GM21515 (cell line): ENCODE measurements around the gene UBE2O.

Source experiments
- ATAC-seq: cut with Tn5 transposase; IDR thresholded peaks from one replicate; pipeline ENCODE4 v1.9.1; 2021; ENCODE audit not compliant: unreplicated experiment

UBE2O gene

GRCh38 chr17:76441686-76442340 lies 11.1 kb downstream of the UBE2O start:
- no peak for ATAC-seq

DNA sequence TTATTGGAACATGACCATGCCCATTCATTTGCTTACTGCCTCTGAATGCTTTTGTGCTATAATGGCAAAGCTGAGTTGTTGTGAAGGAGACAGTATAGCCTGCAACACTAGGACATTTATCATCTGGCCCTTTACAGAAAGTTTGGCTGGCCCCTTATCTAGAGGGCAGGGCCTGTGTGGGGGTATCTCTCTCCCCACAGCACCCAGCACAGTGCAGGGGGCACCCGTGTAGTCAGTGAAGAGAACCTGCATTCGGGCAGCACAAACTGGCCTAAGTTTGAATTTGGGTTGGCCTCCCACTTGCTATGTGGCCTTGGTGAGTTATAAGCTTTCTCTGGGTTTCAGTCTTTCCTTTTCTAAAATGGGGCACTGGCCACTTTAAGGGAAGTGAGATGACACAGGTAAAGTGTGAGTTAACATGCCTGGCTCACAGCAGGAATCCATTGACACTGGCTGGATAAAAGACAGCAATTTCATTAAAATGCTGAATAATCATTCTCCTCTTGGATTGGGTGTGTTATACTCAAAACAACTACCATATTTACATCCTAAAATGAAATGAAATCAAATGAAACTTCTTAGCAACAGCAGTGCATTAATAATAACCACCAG lies 12.1 kb downstream of the UBE2O start:
- ATAC-seq, result no peak

- no peak for ATAC-seq
These were observed 13.5 kb downstream of the UBE2O start for GRCh38 chr17:76439314-76439928.

DNA sequence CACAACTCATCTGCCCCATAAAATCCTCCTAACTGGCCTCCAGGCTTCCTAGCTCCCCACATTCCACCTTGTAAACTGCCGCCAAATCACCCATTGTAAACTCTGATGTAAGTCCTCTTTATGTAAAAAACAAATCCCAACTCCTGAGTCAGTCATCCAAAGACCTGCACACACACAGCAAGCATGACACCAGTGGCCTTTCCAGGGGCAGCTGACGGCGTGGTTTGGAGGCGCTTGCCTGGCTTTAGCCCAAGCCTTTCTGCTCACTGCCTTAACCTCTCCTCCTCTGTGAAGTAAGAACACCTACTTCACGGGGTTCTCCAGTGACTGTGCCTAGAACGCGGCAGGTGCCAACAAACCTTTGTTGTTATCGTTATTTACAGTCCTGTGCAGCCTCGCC lies 14.0 kb downstream of the UBE2O start:
- ATAC-seq, result no peak

GRCh38 chr17:76437467-76438402 lies 15.2 kb downstream of the UBE2O start:
- no peak for ATAC-seq

DNA sequence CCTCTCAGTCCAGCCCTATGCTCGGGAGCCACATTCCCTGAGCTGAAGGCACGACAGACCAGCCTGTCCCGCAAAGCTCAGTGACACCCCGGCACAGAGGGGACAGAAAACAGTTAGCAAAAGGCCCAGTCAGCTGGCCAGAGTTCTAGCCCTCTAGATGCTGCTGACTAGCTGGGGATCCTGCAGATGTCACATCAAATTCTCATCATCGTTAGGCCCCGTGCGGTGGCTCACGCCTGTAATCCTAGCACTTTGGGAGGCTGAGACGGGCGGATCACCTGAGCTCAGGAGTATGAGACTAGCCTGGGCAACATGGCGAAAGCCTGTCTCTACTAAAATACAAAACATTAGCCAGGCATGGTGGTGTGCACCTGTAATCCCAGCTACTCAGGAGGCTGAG lies 17.2 kb downstream of the UBE2O start:
- no peak for ATAC-seq

GRCh38 chr17:76434870-76435269 lies 18.1 kb downstream of the UBE2O start:
- ATAC-seq, result no peak

GRCh38 chr17:76433693-76434092 lies 19.3 kb downstream of the UBE2O start:
- ATAC-seq, result no peak

DNA sequence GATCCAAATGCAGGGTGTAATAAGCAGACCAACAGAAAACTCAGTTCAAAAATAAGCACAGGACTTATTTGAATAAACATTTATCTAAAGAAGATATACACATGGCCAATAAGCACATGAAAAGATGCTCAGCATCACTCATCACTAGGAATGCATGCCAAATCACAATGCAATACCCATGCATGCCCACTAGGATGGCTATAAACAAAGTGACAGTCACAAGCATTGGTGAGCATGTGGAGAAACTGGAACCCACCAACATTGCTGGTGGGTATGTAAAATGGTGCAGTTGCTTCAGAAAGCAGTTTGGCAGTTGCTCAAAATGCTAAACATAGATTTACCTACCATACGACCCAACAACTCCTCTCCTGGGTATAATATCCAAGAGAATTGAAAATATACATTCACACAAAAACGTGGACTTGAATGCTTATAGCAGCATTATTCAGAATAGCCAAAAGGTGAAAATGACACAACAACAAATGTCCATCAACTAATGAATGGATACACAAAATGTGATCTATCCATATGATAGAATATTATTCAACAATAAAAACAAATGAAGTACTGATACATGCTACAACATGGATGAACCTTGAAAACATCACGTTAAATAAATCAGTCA lies 20.1 kb downstream of the UBE2O start:
- ATAC-seq, result no peak

DNA sequence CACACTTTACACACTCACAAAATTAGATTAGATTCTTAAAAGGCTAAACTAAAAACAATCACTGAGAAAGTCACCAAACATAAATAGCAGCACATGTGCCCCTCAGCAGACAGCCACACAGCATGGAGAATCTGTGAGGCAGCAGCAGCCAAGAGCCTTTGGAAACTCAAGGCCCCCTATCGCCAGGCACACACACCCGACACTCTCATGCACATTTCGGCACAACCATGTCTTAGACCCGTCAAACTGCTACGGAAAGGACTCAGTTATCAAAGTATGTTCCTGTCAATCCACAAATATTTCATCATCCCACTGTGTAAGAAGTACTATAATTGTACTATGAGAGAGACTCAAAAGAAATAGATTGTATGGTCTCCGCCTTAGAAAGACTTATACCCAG lies 20.9 kb downstream of the UBE2O start:
- ATAC-seq, result no peak

DNA sequence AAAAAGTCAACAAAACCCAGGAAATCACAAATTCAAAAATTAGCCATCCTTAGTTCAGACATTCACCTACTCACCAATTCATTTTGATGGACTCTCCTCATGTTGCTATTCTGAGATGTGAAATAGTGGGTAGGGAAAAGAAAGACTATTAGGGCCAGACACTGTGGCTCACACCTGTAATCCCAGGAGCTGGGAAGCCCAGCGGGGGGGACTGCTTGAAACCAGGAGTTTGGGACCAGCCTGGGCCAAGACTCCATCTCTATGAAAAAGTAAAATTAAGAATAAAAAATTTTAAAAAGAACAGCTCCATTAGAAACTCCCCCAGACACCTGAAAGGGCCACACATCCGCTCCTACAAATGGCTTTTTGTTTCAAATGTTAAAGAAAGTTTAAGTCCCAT lies 21.4 kb downstream of the UBE2O start:
- no peak for ATAC-seq

DNA sequence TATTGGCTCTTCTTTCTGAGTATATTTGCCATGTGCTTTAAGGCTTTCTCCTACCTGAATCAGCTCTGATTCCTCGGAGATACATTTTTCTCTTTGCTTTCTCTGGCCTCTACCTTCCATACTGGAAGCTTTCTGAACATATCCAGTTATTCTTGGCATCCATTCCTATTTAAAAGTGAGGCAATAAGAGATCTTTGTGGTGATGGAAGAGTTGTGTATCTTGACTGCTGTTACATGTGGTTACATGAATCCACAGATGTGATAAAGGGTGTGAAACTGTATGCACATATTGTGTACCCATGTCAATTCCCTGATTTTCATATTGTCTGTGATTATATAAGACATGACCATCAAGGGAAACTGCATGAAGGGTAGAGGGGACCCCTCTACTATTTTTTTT lies 24.4 kb downstream of the UBE2O start:
- no peak for ATAC-seq

- ATAC-seq, result no peak
These were observed 25.3 kb downstream of the UBE2O start for GRCh38 chr17:76427501-76428231.

DNA sequence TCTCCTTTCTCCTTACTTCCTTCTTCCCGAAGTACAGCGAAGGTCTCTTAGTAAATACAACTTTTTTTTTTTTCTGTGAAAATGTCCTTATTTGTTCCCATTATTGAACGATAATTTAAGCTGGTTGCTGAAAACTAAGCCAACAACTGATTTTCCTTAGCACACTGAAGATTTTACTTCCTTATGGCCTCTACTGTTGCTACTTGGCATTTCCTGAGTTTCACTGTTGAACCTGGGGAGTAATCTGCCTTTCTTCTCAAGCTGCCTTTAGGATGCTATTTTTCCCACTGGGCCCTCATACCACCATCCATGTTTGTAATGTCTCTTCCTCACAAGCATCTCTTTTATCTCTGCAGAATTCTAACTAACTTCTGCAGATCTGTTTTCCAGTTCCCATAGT lies 26.1 kb downstream of the UBE2O start:
- ATAC-seq, result no peak

DNA sequence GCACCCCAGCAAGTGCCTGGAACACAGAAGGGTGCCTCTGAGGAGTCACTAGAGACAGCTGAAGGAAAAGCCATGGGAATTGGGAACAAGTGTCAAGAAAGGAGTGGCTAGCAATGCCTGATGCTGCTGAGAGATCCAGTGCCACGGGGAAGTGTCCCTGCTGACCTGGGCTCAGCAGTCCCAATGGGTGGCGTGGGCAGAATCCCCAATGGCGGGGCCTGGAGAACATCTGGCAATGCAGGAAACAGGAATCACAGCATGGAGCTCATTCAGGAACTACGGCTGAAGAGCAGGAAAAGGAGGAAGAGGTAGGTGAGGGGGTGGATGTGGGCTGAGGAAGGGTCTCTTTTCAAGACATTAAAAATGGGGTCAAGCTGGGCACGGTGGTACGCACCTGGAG lies 30.1 kb downstream of the UBE2O start:
- ATAC-seq, result no peak

DNA sequence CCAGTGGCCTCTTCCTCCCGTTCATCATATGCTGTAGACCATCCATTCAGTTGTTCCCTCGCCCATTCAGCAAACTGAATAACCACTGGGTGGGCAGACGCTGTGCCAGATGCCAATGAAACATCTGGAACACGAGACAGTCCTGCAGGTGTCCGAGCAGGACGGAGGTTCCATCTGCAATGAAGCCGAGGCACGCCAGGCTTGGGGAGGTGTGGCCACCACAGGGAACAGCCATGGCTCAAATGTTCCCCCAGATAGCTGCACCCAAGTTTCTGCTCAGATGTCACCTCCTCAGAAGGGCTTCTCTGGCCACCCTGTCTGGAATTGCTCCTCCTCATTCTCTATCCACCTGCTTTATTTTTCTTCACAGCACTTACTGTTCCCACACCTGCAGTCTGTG lies 30.5 kb downstream of the UBE2O start:
- ATAC-seq, result no peak

DNA sequence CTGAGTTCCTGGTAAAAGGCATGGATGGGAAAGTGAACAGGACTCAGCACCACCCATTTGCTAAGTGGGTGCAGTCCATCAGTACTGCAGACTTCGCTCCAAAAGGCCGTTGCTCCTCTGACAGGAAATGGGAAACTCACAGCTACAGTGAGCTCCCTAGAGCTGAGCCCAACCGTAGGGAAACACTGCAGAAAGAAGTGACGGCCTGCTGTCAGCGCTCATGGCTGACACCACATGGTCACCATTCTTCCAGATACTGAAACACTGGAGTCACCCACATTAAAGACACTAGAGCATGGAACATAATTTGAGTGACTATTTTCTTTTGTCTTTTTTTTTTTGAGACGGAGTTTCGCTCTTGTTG lies 31.9 kb downstream of the UBE2O start:
- ATAC-seq, result no peak

GRCh38 chr17:76420356-76421043 lies 32.5 kb downstream of the UBE2O start:
- no peak for ATAC-seq

DNA sequence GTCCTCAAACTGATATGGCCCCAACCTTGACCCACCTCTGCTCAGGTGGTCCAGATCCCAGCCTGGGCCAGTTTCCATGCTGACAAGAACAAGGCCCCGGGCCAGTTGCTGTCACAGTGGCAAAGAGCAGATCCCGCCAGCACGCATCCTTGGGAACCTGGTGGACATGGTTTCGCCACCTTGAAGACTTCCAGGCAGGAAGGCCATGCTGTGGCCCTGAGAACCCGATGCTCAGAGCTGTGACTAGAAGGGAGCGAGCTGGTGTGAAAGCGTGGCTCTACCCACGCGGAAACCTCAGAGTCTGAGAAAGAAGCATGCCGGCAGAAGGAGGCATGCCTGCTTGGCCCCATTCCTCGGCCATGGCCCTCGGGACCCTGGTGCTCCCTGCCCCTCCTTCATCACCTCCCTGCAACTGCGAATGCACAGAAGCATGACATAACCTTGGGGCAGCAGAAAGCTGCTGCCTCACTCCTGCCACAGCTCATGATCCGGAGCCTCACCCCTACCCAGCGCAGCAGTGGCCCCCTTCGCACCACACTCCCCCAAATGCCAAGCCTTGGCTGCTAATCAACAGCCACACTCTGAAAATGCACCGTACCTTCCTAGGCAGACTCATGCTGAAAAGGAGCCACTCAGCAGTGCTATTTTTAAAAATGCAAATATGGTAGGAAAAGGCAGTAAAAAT lies 33.2 kb downstream of the UBE2O start:
- ATAC-seq, result no peak
